GM19099 (cell line): ENCODE measurements around the gene GLRX.

ENCODE experiments used
- POLR2A ChIP-seq: IDR thresholded peaks from 3 replicates; pipeline ENCODE4 v1.6.1; 2011; ENCODE audit warnings: low read depth; ENCODE audit not compliant: insufficient read length; ENCODE audit errors: extremely low read depth

The GLRX gene

DNA sequence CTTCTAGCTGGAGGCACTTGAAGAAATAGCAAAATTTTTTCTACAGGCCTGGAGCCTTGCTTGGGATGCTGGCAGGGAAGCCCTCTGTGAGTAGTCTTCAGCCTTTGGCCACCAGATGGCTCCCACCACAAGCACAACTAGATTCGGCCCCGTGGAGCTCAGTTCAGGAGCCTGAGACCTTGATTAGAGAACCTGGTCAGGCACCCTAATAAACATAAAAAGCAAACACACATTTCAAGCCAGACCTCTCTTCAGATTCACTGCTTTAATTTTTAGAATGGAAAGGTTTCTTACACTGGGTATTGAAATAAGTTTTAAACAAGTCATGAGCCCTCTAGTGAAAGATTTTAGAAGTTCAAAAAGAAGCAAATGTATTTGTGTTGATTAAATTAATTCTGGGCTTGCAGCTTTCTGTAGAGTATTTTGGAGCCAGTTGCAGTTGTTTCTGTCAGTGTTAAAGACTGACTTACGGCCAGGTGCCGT, 41.4 kb downstream of the GLRX start:
- no peak for TF ChIP-seq POLR2A

DNA sequence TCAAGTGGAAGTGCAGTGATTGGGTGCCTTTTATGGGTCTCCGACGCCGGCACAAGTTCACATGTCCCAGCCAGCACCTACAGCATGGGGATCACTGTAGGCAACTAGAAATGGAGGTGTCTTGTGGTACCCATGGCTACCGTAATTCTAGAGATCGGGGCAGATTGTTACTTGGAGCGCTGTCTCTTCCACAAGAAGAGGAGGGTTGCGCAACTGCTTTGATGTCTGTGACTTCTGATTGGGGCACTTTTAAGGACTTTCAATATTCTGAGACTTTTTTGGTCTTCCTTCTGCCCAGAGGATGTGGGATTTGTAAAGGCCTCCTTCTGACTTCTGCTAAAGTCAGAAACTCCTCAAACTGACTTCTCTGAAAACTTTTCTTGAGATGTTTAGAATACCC, 41.9 kb downstream of the GLRX start:
- no peak for TF ChIP-seq POLR2A

- no peak for TF ChIP-seq POLR2A
Observed at GRCh38 chr5:95779611-95780010, 42.9 kb downstream of the GLRX start.

- TF ChIP-seq POLR2A: no peak
Observed at GRCh38 chr5:95778713-95779436, 43.7 kb downstream of the GLRX start.

GRCh38 chr5:95777441-95777840, 45.1 kb downstream of the GLRX start:
- TF ChIP-seq POLR2A: no peak

GRCh38 chr5:95773335-95774059, 49.0 kb downstream of the GLRX start:
- TF ChIP-seq POLR2A: no peak

DNA sequence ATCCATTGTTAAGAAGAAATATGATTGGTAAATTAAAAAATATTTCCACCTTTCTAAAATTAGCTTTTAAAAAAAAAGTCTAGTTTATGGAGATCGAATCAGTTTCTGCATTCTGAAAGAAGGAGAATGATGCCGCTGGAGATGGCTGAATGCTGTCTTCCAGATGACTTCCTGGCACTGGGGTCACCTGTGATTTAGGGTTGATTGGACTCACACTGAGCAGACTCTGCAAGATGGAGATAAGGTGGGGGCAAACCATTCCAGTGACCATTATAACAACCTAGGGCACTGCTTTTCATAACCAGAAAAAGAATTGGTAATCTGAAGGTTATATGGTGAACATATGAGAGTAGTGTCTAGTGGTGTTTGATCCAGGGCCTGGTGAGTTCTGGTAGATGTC, 50.6 kb downstream of the GLRX start:
- TF ChIP-seq POLR2A: no peak

DNA sequence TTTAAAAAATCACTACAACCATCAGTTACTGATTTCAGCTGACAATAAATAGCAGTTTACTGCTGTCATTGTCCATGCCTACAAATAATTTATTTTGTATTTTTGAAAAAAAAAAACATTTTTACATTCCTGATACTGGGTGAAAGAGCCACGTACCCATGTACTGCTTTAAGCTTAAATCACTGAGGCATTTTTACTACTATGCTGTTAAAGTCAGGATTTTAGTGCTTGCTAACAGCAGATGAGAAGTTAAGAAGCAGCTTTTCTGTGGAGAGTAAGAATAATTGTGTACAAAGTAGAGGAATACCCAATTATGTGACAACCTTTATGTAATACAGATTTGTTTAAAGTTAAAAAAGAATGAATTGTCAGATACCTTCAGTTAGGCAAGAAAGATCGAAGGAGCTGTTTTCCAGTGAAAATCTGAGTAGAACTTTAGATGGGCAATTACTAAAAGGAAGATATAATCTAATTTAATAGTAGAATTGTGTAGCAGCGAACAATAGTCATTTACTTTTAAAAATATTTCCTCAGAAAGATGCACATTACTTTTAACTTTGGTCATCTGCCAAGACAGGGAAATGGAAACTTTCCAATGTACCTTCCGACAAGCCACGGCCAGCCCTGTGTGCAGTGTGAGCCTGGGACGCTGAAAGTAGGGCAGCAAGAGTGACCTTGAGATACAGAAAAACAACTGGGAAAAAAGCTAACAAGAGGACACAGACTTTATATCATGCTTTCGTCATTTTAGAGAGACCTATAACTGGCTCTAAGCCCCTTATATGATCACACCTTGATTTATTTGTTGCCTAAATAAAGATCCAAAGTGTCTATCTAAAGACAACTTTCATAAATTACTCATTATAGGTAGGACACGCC, 51.5 kb downstream of the GLRX start:
- TF ChIP-seq POLR2A: no peak

DNA sequence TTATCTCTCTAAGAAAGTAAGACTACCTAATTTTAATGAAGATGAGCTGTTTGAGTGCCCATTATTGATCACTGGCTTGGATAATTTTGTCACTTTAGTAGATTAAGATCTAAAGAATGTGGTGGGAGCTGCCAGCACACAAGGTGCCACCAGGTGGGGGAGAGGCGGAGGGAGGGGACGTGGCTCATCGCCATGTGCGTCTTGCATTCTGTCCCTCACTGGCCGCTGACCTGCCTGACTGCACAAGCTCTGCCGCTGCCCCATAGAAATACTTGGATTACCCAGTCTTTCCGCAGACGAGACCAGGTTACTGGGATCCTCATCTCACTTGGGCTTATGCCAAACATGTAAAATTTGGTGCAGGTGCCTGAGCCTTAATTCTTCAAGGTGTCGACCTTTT, 53.8 kb downstream of the GLRX start:
- no peak for TF ChIP-seq POLR2A

- no peak for TF ChIP-seq POLR2A
Observed at GRCh38 chr5:95763941-95764340, 58.6 kb downstream of the GLRX start.
